T-cell (primary cell): ENCODE data around the gene NUDT3. TPM values are rescaled to one million over a fixed set of nuclear protein-coding genes. Genes with fewer than 3 reads are reported as not detected.
"Not testable (repeated sequence)": the region's sequence is repeated elsewhere in the genome, so short reads cannot be mapped to it uniquely, and the experiment has no call there.

Experiments
- ATAC-seq, 4 experiments: fragments of 200-7000 bp in 3 of 4; fragments of 150-1000 bp in 1 of 4; cut with Tn5 transposase; replicated peaks in 1 of 4; 1 replicate in 3 of 4; 2 replicates in 1 of 4; pipeline ENCODE4 v1.10.0; 2021; ENCODE audit warnings: moderate library complexity in 3 of 4, mild to moderate bottlenecking in 2 of 4, moderate number of reproducible peaks in 1 of 4
- CTCF ChIA-PET, 2 donors: fragments of 300-600 bp; sonication (Branson Sonifier 250); formaldehyde crosslinking; loops; one replicate each; lab custom pipeline; 2022; ENCODE audit warnings: antibody characterized with exemption in 2 of 2; lab: Charles Lee
- POLR2A ChIA-PET, 2 donors: fragments of 300-600 bp; sonication (Branson Sonifier 250); formaldehyde crosslinking; loops; one replicate each; lab custom pipeline; 2022; ENCODE audit warnings: antibody characterized with exemption in 2 of 2; lab: Charles Lee
- DNase-seq, 35 experiments: peaks; one replicate each; pipeline versions ENCODE4 v3.0.0 to v3.0.0-alpha.2; 2013 to 2023
- H3K27ac ChIP-seq: one replicate; pipeline ENCODE4 v1.5.1; 2013; ENCODE audit warnings: low read length
- H3K27me3 ChIP-seq, 2 experiments: replicated peaks in 1 of 2; 1 replicate in 1 of 2; 2 replicates in 1 of 2; pipeline versions ENCODE4 v1.6.1 to v1.7.0; 2013; ENCODE audit warnings: low read length in 1 of 2, mixed read lengths in 1 of 2; ENCODE audit not compliant: control insufficient read depth in 2 of 2, insufficient read depth in 2 of 2; ENCODE audit errors: extremely low read depth in 1 of 2
- H3K36me3 ChIP-seq, 2 donors: 1 replicate in 1 of 2; 2 replicates in 1 of 2; pipeline versions ENCODE4 v1.6.1 to v1.7.0; 2013; ENCODE audit warnings: low read length in 1 of 2; ENCODE audit not compliant: control insufficient read depth in 2 of 2, insufficient read depth in 1 of 2; ENCODE audit errors: extremely low read depth in 1 of 2
- H3K4me1 ChIP-seq, 2 experiments: 1 replicate in 1 of 2; 2 replicates in 1 of 2; pipeline versions ENCODE4 v1.6.1 to v1.7.0; 2013; ENCODE audit warnings: low read length in 2 of 2, mixed read lengths in 1 of 2; ENCODE audit not compliant: insufficient read depth in 2 of 2, control insufficient read depth in 1 of 2; ENCODE audit errors: extremely low read depth in 1 of 2
- H3K4me3 ChIP-seq, 2 donors: 1 replicate in 1 of 2; 2 replicates in 1 of 2; pipeline versions ENCODE4 v1.5.1 to v1.7.0; 2013; ENCODE audit warnings: mild to moderate bottlenecking in 2 of 2, low read length in 1 of 2, moderate library complexity in 1 of 2; ENCODE audit not compliant: control insufficient read depth in 1 of 2; ENCODE audit errors: extremely low read depth in 1 of 2
- H3K9me3 ChIP-seq: 2 replicates; pipeline ENCODE4 v1.7.0; 2013
- H3K27ac Mint-ChIP-seq, 2 donors: one replicate each; pipeline ENCODE4 v1.8.0; 2020 to 2021; ENCODE audit warnings: mild to moderate bottlenecking in 2 of 2, mixed read lengths in 2 of 2
- H3K27me3 Mint-ChIP-seq, 2 donors: one replicate each; pipeline ENCODE4 v1.8.0; 2021 to 2022; ENCODE audit warnings: mixed read lengths in 2 of 2
- H3K36me3 Mint-ChIP-seq: one replicate; pipeline ENCODE4 v1.8.0; 2021; ENCODE audit warnings: mixed read lengths
- H3K4me1 Mint-ChIP-seq, 3 donors: one replicate each; pipeline ENCODE4 v1.8.0; 2020 to 2022; ENCODE audit warnings: mixed read lengths in 3 of 3, mild to moderate bottlenecking in 1 of 3
- H3K4me3 Mint-ChIP-seq, 3 donors: one replicate each; pipeline ENCODE4 v1.8.0; 2020 to 2022; ENCODE audit warnings: mild to moderate bottlenecking in 3 of 3, mixed read lengths in 3 of 3, moderate library complexity in 3 of 3
- H3K9me3 Mint-ChIP-seq, 3 donors: one replicate each; pipeline ENCODE4 v1.8.0; 2020 to 2022; ENCODE audit warnings: mixed read lengths in 3 of 3
- WGBS: methylation state at CpG from one replicate; pipeline ENCODE4 v1.1.5; 2013; ENCODE audit warnings: missing lambda C conversion rate; ENCODE audit not compliant: insufficient coverage; 5-methylcytosine and 5-hydroxymethylcytosine counted together
- total RNA-seq, 35 experiments: library from RNA in 6 of 35; stranded (reverse) in 6 of 35; fragments of 120-200 nt in 1 of 35; gene quantifications; one replicate each; pipeline versions ENCODE4 v1.2.1 to v1.2.4 and lab custom pipeline; 2013 to 2026

Gene NUDT3
- total RNA-seq, 5 donors from 2014 or later (not counting 1 experiment from before 2014, with no cell fraction given) = 23.5 to 31.0 (median 28.9) TPM

- Histone ChIP-seq H3K4me1 (no peaks in the 10 kb centered on the region), H3K9me3 (no peaks in the 10 kb centered on the region), H3K4me3 (no peak overlapping the region), H3K27ac (no peak overlapping the region), H3K27me3 (no peaks in the 10 kb centered on the region), H3K36me3 (peaks cover 4 to 6% of the 10 kb centered on the region in 2 donors)
- Mint-ChIP-seq H3K27me3 (no peaks in the 10 kb centered on the region), H3K4me1 (peaks cover 0 to 10% (median 9%) of the 10 kb centered on the region in 3 donors), H3K36me3 (peaks cover 20% of the 10 kb centered on the region), H3K27ac (peak overlapping the region; percentile 16 to 17), H3K4me3 (no peak overlapping the region), H3K9me3 (no peaks in the 10 kb centered on the region)
- 89% methylated on average over 3 of the region's 3 CpGs for WGBS
- no peak for DNase-seq
- CTCF ChIA-PET = no interaction called here
- POLR2A ChIA-PET = no interaction called here
- ATAC-seq = no peak
Measured at GRCh38 chr6:34275128-34275804, 117.2 kb downstream of the NUDT3 start.

GRCh38 chr6:34274129-34274528 lies 118.3 kb downstream of the NUDT3 start:
- whole genome bisulfite sequencing = no CpG with 5 or more reads among the region's 1 CpG
- H3K4me1 ChIP-seq = no peaks in the 10 kb centered on the region
- ATAC-seq (no peak), DNase-seq (no peak)
- ChIA-PET POLR2A (no interaction called here), CTCF (no interaction called here)
- H3K36me3 ChIP-seq = no peaks in the 10 kb centered on the region
- H3K36me3 Mint-ChIP-seq = peaks cover 9% of the 10 kb centered on the region
- H3K27ac ChIP-seq = no peak overlapping the region
- H3K4me3 Mint-ChIP-seq = no peak overlapping the region
- H3K27ac Mint-ChIP-seq = no peak overlapping the region
- no peak overlapping the region for H3K4me3 ChIP-seq
- H3K4me1 Mint-ChIP-seq = peaks cover 0 to 7% (median 2%) of the 10 kb centered on the region in 3 donors
- H3K27me3 Mint-ChIP-seq = no peaks in the 10 kb centered on the region
- no peaks in the 10 kb centered on the region for H3K27me3 ChIP-seq
- no peaks in the 10 kb centered on the region for H3K9me3 Mint-ChIP-seq
- no peaks in the 10 kb centered on the region for H3K9me3 ChIP-seq

- H3K27me3 ChIP-seq = no peaks in the 10 kb centered on the region
- H3K4me3 ChIP-seq = no peak overlapping the region
- H3K36me3 ChIP-seq = no peaks in the 10 kb centered on the region
- H3K4me1 ChIP-seq = no peaks in the 10 kb centered on the region
- DNase-seq (no peak), ATAC-seq (no peak)
- Mint-ChIP-seq H3K9me3 (no peaks in the 10 kb centered on the region), H3K4me1 (peaks cover 0 to 5% (median 0%) of the 10 kb centered on the region in 3 donors), H3K4me3 (no peak overlapping the region), H3K27ac (no peak overlapping the region), H3K36me3 (peaks cover under 1% of the 10 kb centered on the region), H3K27me3 (no peaks in the 10 kb centered on the region)
- H3K27ac ChIP-seq = no peak overlapping the region
- ChIA-PET CTCF (interaction anchor here in 1 of 2 donors (0.6 kb wide), 1 partner anchor 1262 kb away, joined by 3 read pairs; no protein-coding TSS in a partner anchor), POLR2A (interaction anchor here in 1 of 2 donors (0.6 kb wide), 1 partner anchor 25 kb away, joined by 3 read pairs; the partner anchor contains the start of gene SMIM29)
- 100% methylated on average over 1 of the region's 3 CpGs for WGBS
- H3K9me3 ChIP-seq = no peaks in the 10 kb centered on the region
Measured at GRCh38 chr6:34273242-34273805, 119.1 kb downstream of the NUDT3 start.

- no peak for ATAC-seq
- Mint-ChIP-seq H3K36me3 (no peaks in the 10 kb centered on the region), H3K4me1 (peaks cover 0 to 5% (median 0%) of the 10 kb centered on the region in 3 donors), H3K4me3 (no peak overlapping the region), H3K9me3 (no peaks in the 10 kb centered on the region), H3K27ac (no peak overlapping the region), H3K27me3 (no peaks in the 10 kb centered on the region)
- H3K4me1 ChIP-seq = no peaks in the 10 kb centered on the region
- H3K27me3 ChIP-seq = no peaks in the 10 kb centered on the region
- no peak overlapping the region for H3K27ac ChIP-seq
- H3K9me3 ChIP-seq = no peaks in the 10 kb centered on the region
- no peak for DNase-seq
- no peaks in the 10 kb centered on the region for H3K36me3 ChIP-seq
- 90% methylated on average over 7 of the region's 13 CpGs for WGBS
- ChIA-PET POLR2A (interaction anchor here in 1 of 2 donors (0.6 kb wide), 1 partner anchor 24 kb away, joined by 3 read pairs; the partner anchor contains the start of gene SMIM29), CTCF (interaction anchor here in 1 of 2 donors (0.6 kb wide), 1 partner anchor 109 kb away, joined by 4 read pairs; no protein-coding TSS in a partner anchor)
- no peak overlapping the region for H3K4me3 ChIP-seq
Measured at GRCh38 chr6:34272013-34272926, 120.2 kb downstream of the NUDT3 start.

- ATAC-seq = peak in 1 of 4 experiments; percentile 59
- H3K4me1 Mint-ChIP-seq, H3K36me3 ChIP-seq, CTCF ChIA-PET, H3K9me3 ChIP-seq, H3K9me3 Mint-ChIP-seq, H3K27ac ChIP-seq, POLR2A ChIA-PET, H3K27ac Mint-ChIP-seq, H3K27me3 ChIP-seq, H3K27me3 Mint-ChIP-seq, H3K4me3 ChIP-seq, H3K4me1 ChIP-seq, H3K36me3 Mint-ChIP-seq, DNase-seq: not testable (repeated sequence)
- peak overlapping the region in 1 of 3 donors; percentile 66 for H3K4me3 Mint-ChIP-seq
- 80% methylated on average over 8 of the region's 17 CpGs for WGBS
Measured at GRCh38 chr6:34269658-34270341, 122.7 kb downstream of the NUDT3 start.

- H3K27me3 Mint-ChIP-seq, H3K36me3 ChIP-seq, DNase-seq, ATAC-seq, CTCF ChIA-PET, H3K36me3 Mint-ChIP-seq, H3K4me1 Mint-ChIP-seq, H3K27ac Mint-ChIP-seq, H3K27ac ChIP-seq, POLR2A ChIA-PET, H3K9me3 ChIP-seq, H3K4me1 ChIP-seq, H3K4me3 Mint-ChIP-seq, H3K27me3 ChIP-seq, H3K9me3 Mint-ChIP-seq, H3K4me3 ChIP-seq: not testable (repeated sequence)
- WGBS = no CpG with 5 or more reads among the region's 25 CpGs
Measured at GRCh38 chr6:34269132-34269531, 123.3 kb downstream of the NUDT3 start.
